Epithelial cell of proximal tubule (primary cell): ENCODE measurements around the gene RAC3. TPM values are rescaled to one million over a fixed set of nuclear protein-coding genes. Genes with fewer than 3 reads are reported as not detected.

ENCODE experiments used
- DNase-seq: peaks from one replicate; pipeline ENCODE4 v3.0.0-alpha.2; 2011; ENCODE audit warnings: low read depth
- H3K4me3 ChIP-seq: 2 replicates; pipeline ENCODE4 v1.5.1; 2011; ENCODE audit warnings: low read depth, mild to moderate bottlenecking, low read length
- CTCF ChIP-seq: conservative IDR thresholded peaks from 2 replicates; pipeline ENCODE4 v1.5.1; 2012; ENCODE audit warnings: low read depth, mild to moderate bottlenecking, low read length
- total RNA-seq: library from RNA; depleted of rRNA; stranded (reverse); fragments of >200 nt; gene quantifications from 2 replicates; pipeline ENCODE4 v1.2.3, GENCODE V29; 2015

The RAC3 gene
- total RNA-seq, 1 donor from 2014 or later: 60.0 TPM

GRCh38 chr17:82005701-82006348 is 25.7 kb upstream of the RAC3 start:
- no peak overlapping the region for H3K4me3 ChIP-seq
- DNase-seq: no peak
- TF ChIP-seq CTCF: no peak

GRCh38 chr17:82006468-82007227 is 24.8 kb upstream of the RAC3 start:
- no peak for TF ChIP-seq CTCF
- DNase-seq: no peak

GRCh38 chr17:82007228-82007494 is 24.3 kb upstream of the RAC3 start:
- no peak overlapping the region for H3K4me3 ChIP-seq
- DNase-seq: no peak
- TF ChIP-seq CTCF: no peak

More at GRCh38 chr17:82006468-82007227, 24.8 kb upstream of the RAC3 start:
- no peak overlapping the region for H3K4me3 ChIP-seq

- no peak overlapping the region for H3K4me3 ChIP-seq
- DNase-seq: no peak
- TF ChIP-seq CTCF: no peak
Observed at GRCh38 chr17:82007495-82008257, 23.8 kb upstream of the RAC3 start.

- no peak for TF ChIP-seq CTCF
- H3K4me3 ChIP-seq: no peak overlapping the region
- no peak for DNase-seq
Observed at GRCh38 chr17:82008258-82008940, 23.1 kb upstream of the RAC3 start.

GRCh38 chr17:82008941-82009405 is 22.5 kb upstream of the RAC3 start:
- TF ChIP-seq CTCF: no peak
- DNase-seq: no peak

More at GRCh38 chr17:82008941-82009405, 22.5 kb upstream of the RAC3 start:
- no peak overlapping the region for H3K4me3 ChIP-seq
